ENCODE results near the gene ITPKB.

DNA sequence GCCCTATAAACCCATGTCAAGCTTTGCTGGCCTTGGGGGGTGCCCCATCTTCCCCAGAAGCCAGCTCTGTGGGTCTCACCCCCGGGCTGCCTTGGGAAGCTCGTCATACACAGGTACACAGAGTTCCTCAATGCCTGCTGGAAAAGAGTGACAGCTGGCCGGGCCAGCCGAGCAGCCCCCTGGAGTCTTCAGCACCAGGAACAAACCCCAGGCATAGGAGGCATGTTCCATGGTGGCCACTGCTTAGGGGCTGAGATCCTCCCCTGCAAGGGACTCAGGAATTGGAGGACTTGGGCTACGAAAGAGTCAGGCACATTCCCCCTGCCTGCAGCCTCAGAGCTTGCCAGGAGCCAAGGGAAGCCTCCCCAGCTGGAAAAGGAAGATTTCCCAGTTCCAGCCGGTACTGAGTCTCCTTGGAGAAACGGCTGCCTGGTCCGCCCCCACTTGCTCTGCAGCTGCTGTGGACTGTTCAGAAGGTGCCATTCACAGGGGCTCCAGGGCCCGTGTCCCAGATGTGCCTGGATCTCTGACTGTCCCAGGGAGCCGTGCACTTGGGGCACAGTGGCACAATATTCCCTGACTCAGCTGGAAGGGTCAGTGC lies 101.0 kb downstream of the ITPKB start:
- TF ChIP-seq, protein P1, sequence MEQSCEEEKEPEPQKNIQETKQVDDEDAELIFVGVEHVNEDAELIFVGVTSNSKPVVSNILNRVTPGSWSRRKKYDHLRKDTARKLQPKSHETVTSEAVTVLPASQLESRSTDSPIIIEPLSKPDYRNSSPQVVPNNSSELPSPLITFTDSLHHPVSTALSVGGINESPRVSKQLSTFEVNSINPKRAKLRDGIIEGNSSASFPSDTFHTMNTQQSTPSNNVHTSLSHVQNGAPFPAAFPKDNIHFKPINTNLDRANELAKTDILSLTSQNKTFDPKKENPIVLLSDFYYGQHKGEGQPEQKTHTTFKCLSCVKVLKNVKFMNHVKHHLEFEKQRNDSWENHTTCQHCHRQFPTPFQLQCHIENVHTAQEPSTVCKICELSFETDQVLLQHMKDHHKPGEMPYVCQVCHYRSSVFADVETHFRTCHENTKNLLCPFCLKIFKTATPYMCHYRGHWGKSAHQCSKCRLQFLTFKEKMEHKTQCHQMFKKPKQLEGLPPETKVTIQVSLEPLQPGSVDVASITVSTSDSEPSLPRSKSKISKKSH (CRISPR knock-in tag; IDR thresholded peaks at IDR 0.05; ENCODE audit: borderline replicate concordance): no peak
- no peak for TF ChIP-seq HNRNPH1 (optimal IDR thresholded peaks at IDR 0.05; ENCODE audit: low read depth, low read length)
- TF ChIP-seq POLR2AphosphoS2 (IDR thresholded peaks at IDR 0.05; ENCODE audit: low read depth, low read length): no peak
- TF ChIP-seq CCDC6 (CRISPR knock-in tag; IDR thresholded peaks at IDR 0.05): no peak
- TF ChIP-seq FOSL2 (CRISPR knock-in tag; IDR thresholded peaks at IDR 0.05): no peak
- TF ChIP-seq ZNF138 (CRISPR knock-in tag; IDR thresholded peaks at IDR 0.05; ENCODE audit: low read depth): no peak
- TF ChIP-seq RXRA (CRISPR knock-in tag; IDR thresholded peaks at IDR 0.05): no peak
- TF ChIP-seq, protein P2, sequence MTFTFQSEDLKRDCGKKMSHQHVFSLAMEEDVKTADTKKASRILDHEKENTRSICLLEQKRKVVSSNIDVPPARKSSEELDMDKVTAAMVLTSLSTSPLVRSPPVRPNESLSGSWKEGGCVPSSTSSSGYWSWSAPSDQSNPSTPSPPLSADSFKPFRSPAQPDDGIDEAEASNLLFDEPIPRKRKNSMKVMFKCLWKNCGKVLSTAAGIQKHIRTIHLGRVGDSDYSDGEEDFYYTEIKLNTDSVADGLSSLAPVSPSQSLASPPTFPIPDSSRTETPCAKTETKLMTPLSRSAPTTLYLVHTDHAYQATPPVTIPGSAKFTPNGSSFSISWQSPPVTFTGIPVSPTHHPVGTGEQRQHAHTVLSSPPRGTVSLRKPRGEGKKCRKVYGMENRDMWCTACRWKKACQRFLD (CRISPR knock-in tag; IDR thresholded peaks at IDR 0.05; ENCODE audit: borderline replicate concordance): no peak
- TF ChIP-seq CREB1 (IDR thresholded peaks at IDR 0.05): no peak
- TF ChIP-seq CREB1 (CRISPR knock-in tag; IDR thresholded peaks at IDR 0.05): no peak
- no peak for TF ChIP-seq EP300 (IDR thresholded peaks at IDR 0.05; ENCODE audit: low read depth in 2 of 2, low read length in 2 of 2)
- no peak for TF ChIP-seq EP300 (CRISPR knock-in tag; IDR thresholded peaks at IDR 0.05; ENCODE audit: borderline replicate concordance)
- no peak for TF ChIP-seq ZNF207 (IDR thresholded peaks at IDR 0.05; ENCODE audit: borderline replicate concordance)
- no peak for TF ChIP-seq CBX5 (CRISPR knock-in tag; IDR thresholded peaks at IDR 0.05; ENCODE audit: borderline replicate concordance)
- TF ChIP-seq, protein P3, sequence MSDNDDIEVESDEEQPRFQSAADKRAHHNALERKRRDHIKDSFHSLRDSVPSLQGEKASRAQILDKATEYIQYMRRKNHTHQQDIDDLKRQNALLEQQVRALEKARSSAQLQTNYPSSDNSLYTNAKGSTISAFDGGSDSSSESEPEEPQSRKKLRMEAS (IDR thresholded peaks at IDR 0.05): no peak
